Activated CD4-positive, alpha-beta T cell treated with anti-CD3 and anti-CD28 coated beads for 48 hours (primary cell): ENCODE measurements around the gene GABRB3.
"Not testable (repeated sequence)": the region's sequence is repeated elsewhere in the genome, so short reads cannot be mapped to it uniquely, and the experiment has no call there.

ENCODE experiments used
- DNase-seq: peaks from one replicate; pipeline ENCODE4 v3.0.0-alpha.2; 2020

Gene GABRB3

DNA sequence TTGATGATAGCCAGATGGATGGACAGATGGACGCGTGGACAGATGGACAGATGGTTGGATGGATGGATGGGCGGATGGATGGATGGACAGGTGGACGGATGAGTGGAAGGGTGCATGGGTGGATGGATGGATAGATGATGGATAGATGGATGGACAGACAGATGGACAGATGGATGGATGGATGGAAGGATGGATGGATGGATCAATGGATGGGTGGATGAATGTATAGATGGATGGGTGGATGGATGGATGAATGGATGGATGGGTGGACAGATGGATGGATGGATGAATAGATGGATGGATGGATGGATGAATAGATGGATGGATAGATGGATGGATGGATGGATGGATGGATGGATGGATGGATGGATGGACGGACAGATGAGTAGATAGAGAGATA lies 40.9 kb downstream of the GABRB3 start:
- no peak for DNase-seq

DNA sequence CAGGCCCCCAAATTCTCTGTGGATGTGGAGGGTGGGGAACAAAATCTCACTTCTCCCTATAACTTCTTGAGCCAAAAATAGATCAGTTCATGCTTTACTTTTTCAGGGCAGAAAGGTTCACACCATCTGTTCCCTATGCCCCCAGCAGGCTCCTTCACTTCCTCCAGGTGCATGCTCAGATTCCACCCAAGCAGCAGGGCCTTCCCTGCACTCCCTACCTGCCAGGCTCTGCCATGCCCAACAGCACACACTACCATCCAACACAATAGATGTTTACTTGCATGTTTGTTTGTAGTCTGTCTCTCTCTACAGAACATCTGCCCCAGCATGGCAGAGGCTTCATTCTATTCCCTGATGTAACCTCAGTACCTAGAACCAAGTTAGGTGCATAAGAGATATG lies 43.3 kb downstream of the GABRB3 start:
- DNase-seq = no peak

- no peak for DNase-seq
Measured at GRCh38 chr15:26729030-26729429, 43.8 kb downstream of the GABRB3 start.

DNA sequence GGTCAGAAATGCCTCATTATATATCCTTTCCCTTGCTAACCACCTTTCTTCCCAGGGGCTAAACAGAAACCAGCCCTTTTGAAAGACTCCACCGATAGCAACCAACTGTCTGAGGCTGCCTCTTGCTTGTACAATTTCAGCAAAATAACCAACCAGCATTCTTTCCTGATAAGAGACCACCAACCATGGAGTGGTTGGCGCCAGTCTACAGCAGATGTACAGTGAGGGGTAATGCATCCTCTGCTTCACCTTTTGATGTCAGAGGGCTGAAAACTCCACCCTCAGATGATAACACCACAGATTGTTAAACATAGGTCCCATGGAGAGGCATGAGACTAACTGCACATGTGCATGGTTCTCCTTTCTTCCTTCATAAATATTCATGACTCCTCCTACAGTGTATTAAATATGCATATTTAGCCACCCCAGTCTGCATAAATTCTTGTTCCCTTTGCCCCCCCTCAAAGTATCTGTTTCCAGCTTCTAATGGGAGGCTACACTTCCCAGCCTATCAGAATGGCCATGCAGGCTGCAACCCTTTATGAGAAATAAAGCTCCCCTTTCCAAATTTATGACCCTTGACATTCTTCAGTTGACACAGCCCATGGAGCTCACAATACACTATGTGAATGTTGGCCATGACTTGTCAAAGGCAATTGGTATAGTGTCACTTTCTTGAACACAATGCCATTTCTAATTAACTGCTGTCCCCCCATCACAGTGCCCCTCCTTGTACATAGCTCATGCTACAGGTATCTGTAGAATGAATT lies 48.3 kb downstream of the GABRB3 start:
- no peak for DNase-seq

DNA sequence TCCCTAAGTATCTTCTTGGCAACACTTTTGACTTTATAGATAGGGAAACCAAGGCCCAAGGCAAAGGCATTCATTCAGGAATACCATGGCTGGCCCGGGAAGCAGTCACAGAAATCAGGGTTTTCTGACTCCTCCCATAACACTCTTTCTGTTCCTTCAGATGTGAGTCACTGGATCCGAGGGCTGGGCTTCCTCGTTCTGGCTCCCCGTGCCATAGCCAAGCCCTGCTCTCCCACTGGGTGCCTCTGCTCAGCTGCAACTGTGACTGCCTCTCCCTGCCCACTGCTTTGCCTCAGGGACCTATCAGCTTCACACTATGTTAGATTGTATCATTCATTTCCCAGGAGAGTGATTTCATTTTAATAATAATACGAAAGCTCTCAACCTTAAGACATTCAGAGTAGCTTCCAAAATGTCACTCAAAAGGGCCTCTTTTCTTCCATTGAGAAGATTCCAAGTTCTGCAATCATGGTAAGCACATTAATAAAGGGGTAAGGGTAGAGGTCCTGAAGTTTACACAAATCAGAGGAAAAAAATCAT lies 50.2 kb downstream of the GABRB3 start:
- DNase-seq = no peak

DNA sequence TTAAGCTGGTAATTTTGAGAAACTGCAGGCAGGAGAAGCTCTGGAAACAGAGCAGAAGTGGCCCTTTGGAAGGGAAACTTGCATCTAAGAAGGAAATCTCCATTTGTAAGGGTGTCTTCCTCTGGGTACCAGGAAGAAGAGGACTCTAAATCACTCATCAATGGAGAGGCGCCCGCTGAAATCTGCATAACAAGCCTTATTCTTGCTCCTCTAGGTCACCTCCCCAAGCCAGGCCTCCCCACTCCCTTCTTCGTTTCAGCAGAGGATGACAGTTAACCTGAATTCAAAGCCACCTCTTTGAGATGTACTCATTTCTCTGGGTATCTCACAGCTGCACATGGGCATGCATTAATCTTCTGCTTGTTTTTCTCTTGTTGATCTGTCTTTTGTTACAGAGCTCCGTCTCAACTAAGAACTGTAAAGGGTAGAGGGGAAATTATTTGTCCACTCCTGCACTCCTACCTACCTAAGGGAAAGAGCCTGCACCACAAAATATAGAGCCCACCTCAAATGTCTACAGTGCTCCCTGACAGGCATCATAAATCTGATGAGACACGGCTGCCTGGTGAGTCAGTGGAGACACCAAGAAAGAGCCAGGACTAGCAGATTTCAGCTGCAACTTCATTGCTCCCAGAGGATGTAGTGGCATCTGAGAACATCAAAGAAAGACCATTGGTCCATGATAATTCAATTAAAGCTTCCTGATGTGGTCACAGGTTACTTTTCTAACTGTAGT lies 51.5 kb downstream of the GABRB3 start:
- no peak for DNase-seq

GRCh38 chr15:26720546-26720945 lies 52.3 kb downstream of the GABRB3 start:
- DNase-seq = no peak

DNA sequence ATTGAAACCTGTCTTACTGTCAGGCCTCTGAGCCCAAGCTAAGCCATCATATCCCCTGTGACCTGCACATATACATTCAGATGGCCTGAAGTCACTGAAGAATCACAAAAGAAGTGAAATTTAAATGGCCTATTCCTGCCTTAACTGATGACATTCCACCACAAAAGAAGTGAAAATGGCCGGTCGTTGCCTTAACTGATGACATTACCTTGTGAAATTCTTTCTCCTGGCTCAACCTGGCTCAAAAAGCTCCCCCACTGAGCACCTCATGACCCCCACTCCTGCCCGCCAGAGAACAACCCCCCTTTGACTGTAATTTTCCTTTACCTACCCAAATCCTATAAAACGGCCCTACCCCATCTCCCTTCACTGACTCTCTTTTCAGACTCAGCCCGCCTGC lies 53.0 kb downstream of the GABRB3 start:
- not testable (repeated sequence) for DNase-seq

GRCh38 chr15:26716069-26716468 lies 56.8 kb downstream of the GABRB3 start:
- no peak for DNase-seq

DNA sequence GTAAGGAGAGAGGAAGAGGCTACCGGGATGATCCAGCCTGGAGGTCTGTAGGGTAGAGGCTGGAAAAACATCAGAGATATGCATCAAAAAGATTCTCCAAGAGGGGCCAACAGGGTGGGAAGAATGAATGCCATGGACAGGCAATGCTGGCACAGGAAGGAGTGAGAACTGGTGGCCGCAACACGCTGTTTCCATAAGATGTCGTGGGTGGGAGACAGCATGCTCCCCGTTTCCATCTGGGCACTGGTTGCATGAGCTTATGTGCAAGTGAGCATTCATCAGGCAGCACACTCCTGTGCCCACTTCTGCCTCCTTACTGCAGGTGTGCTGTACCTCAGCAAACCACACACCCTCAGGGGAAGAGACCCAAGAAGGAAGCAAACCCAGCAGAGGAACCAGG lies 59.4 kb downstream of the GABRB3 start:
- DNase-seq = no peak

DNA sequence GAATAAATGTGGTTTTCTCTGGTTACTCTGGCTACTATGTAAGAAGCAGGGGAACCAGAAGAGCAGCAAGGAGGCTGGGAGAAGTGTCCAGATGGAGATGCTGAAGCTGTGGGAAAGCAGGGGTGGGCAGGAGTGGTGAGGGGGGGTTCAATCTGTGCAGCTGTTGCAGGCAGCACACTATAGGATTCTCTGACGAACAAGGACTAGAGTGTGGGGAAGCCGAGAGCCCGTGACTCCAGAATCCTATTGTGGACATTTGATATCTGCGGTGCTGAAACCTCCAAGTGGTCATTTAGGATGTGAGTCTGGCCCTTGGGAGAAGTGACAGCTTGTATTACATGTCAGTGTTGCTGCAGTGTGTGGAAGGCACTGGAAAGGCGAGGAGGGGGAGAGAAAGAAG lies 60.5 kb downstream of the GABRB3 start:
- no peak for DNase-seq

DNA sequence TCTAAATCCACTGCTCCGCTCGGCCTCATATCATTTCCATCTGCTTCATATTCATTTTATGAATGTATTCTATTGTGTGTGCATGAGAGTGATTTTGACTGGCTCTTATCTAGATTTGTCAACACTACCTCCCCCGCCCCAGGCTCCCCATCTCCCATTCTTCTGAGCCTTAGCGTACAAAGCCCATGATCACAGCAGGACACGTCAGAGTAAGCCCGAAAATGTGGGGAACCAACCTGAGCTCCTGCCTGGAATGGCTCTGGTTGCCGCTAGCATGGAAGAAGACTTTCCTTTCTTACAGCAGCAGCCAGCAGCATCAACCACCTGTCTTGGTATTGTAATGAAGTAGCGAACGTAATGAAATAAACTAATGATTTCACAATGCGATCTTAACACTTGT lies 61.4 kb downstream of the GABRB3 start:
- no peak for DNase-seq

GRCh38 chr15:26702381-26702780 lies 70.5 kb downstream of the GABRB3 start:
- DNase-seq = no peak

GRCh38 chr15:26698555-26698954 lies 74.3 kb downstream of the GABRB3 start:
- no peak for DNase-seq

GRCh38 chr15:26697913-26698312 lies 75.0 kb downstream of the GABRB3 start:
- no peak for DNase-seq

DNA sequence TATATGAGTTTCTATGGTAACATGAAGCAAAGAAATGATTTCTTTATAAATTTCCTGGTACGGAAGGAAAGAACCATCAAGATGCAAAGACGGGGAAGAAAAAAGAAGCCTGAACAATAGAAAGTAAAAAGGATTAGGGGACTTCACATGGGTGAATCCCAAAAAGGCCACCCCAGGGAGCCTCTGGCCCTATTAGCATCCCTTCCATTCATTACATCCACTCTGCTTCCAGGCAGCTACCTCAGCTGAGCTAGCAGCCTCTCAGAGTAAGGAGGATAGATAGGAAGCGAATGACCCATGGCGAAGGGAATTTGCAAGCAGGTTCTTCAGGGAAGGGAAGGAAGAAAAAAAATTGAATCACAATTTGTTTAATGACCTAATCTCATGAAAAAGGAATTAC lies 81.6 kb downstream of the GABRB3 start:
- DNase-seq = no peak

DNA sequence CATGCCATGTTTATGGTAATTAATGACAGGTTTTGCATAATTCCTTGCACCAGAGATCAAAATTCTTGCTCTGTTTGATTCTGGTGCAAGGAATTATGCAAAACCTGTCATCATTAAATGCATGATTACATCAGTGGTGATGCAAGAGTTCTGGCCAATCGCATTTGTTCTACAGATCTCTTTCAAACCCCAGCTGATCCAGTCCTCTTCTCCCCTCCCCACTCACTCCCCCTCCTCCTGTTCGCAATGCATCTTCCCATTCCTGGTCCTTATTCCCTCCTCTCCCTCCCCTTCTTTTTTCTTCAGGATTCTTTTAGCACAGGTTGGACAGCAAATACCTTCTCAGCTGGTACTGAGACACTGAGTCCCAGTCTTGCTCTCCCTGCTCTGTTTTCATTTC lies 82.1 kb downstream of the GABRB3 start:
- no peak for DNase-seq

- DNase-seq = no peak
Measured at GRCh38 chr15:26689462-26689861, 83.4 kb downstream of the GABRB3 start.

GRCh38 chr15:26686547-26687187 lies 86.2 kb downstream of the GABRB3 start:
- no peak for DNase-seq

- no peak for DNase-seq
Measured at GRCh38 chr15:26682598-26683164, 90.2 kb downstream of the GABRB3 start.

- DNase-seq = no peak
Measured at GRCh38 chr15:26679927-26680326, 92.9 kb downstream of the GABRB3 start.

GRCh38 chr15:26676115-26676514 lies 96.8 kb downstream of the GABRB3 start:
- no peak for DNase-seq

- no peak for DNase-seq
Measured at GRCh38 chr15:26674467-26674866, 98.4 kb downstream of the GABRB3 start.
